HL-60 (cell line): ENCODE measurements around the gene STXBP5L.

Source experiments
- DNase-seq, 2 experiments: peaks; one replicate each; pipeline ENCODE4 v3.0.0-alpha.2; 2010 to 2020; ENCODE audit warnings: low read depth in 1 of 2, low spot score in 1 of 2
- H3K27ac ChIP-seq: fragments of 250-450 bp; sonication (Bioruptor Pico); replicated peaks from 2 replicates; pipeline ENCODE4 v1.5.1; 2020; ENCODE audit warnings: mild to moderate bottlenecking, moderate library complexity
- H3K27me3 ChIP-seq: fragments of 250-450 bp; sonication (Bioruptor Pico); 2 replicates; pipeline ENCODE4 v1.5.1; 2021; ENCODE audit warnings: mild to moderate bottlenecking, moderate library complexity; ENCODE audit not compliant: insufficient read depth, poor library complexity, severe bottlenecking
- H3K4me3 ChIP-seq: replicated peaks from 2 replicates; pipeline ENCODE4 v1.5.1; 2011; ENCODE audit warnings: mild to moderate bottlenecking, control low read depth, low read length; ENCODE audit not compliant: insufficient read depth
- CTCF ChIP-seq: IDR thresholded peaks from one replicate; pipeline ENCODE4 v1.5.1; 2011; ENCODE audit warnings: low read length, control low read depth, inconsistent platforms; ENCODE audit not compliant: insufficient read depth
- GABPA ChIP-seq: IDR thresholded peaks from 2 replicates; pipeline ENCODE4 v1.6.1; 2012; ENCODE audit warnings: low read depth
- POLR2AphosphoS5 ChIP-seq: IDR thresholded peaks from 2 replicates; pipeline ENCODE4 v1.6.1; 2012; ENCODE audit warnings: low read depth
- REST ChIP-seq: IDR thresholded peaks from 2 replicates; pipeline ENCODE4 v1.6.1; 2012; ENCODE audit warnings: low read depth; ENCODE audit not compliant: insufficient replicate concordance
- SPI1 ChIP-seq: IDR thresholded peaks from 2 replicates; pipeline ENCODE4 v1.6.1; 2012; ENCODE audit warnings: low read depth, mild to moderate bottlenecking, borderline replicate concordance

The STXBP5L gene

GRCh38 chr3:121269389-121269788, 361.4 kb downstream of the STXBP5L start:
- TF ChIP-seq POLR2AphosphoS5 (no peak), SPI1 (peak; percentile 54), CTCF (no peak)
- H3K27ac ChIP-seq: no peak overlapping the region
- DNase-seq: no peak
- H3K4me3 ChIP-seq: no peak overlapping the region
- no peaks in the 10 kb centered on the region for H3K27me3 ChIP-seq

- no peak overlapping the region for H3K4me3 ChIP-seq
- DNase-seq: no peak
- H3K27ac ChIP-seq: no peak overlapping the region
- H3K27me3 ChIP-seq: no peaks in the 10 kb centered on the region
- TF ChIP-seq CTCF (no peak), REST (no peak), SPI1 (no peak), GABPA (no peak), POLR2AphosphoS5 (no peak)
Observed at GRCh38 chr3:121274411-121274810, 366.4 kb downstream of the STXBP5L start.

GRCh38 chr3:121295452-121295851, 387.4 kb downstream of the STXBP5L start:
- DNase-seq: no peak
- no peak for TF ChIP-seq POLR2AphosphoS5
- no peak for TF ChIP-seq REST
- no peak for TF ChIP-seq CTCF
- no peak for TF ChIP-seq GABPA
- no peak for TF ChIP-seq SPI1
- H3K4me3 ChIP-seq: no peak overlapping the region
- H3K27me3 ChIP-seq: no peaks in the 10 kb centered on the region
- H3K27ac ChIP-seq: no peak overlapping the region

- TF ChIP-seq SPI1: no peak
- TF ChIP-seq REST: no peak
- no peak for TF ChIP-seq POLR2AphosphoS5
- no peak for TF ChIP-seq CTCF
- TF ChIP-seq GABPA: no peak
- no peak for DNase-seq
- Histone ChIP-seq H3K27ac (no peak overlapping the region), H3K4me3 (no peak overlapping the region), H3K27me3 (no peaks in the 10 kb centered on the region)
Observed at GRCh38 chr3:121295979-121296378, 388.0 kb downstream of the STXBP5L start.
